Osteocyte (in vitro differentiated cells): ENCODE measurements around the gene TEC. TPM values are rescaled to one million over a fixed set of nuclear protein-coding genes. Genes with fewer than 3 reads are reported as not detected.

Experiments
- DNase-seq: peaks from one replicate; pipeline ENCODE4 v3.0.0; 2021; ENCODE audit warnings: mixed read lengths; ENCODE audit not compliant: unreplicated experiment; ENCODE audit errors: extremely low spot score
- H3K27ac Mint-ChIP-seq: one replicate; pipeline ENCODE4 v1.8.0; 2021; ENCODE audit warnings: mild to moderate bottlenecking, mixed read lengths; ENCODE audit not compliant: unreplicated experiment
- H3K27me3 Mint-ChIP-seq: one replicate; pipeline ENCODE4 v1.8.0; 2021; ENCODE audit warnings: mixed read lengths; ENCODE audit not compliant: unreplicated experiment
- H3K36me3 Mint-ChIP-seq: one replicate; pipeline ENCODE4 v1.8.0; 2021; ENCODE audit warnings: mixed read lengths; ENCODE audit not compliant: unreplicated experiment
- H3K4me1 Mint-ChIP-seq: one replicate; pipeline ENCODE4 v1.8.0; 2021; ENCODE audit warnings: mixed read lengths; ENCODE audit not compliant: unreplicated experiment
- H3K4me3 Mint-ChIP-seq: one replicate; pipeline ENCODE4 v1.8.0; 2021; ENCODE audit warnings: mild to moderate bottlenecking, moderate library complexity, mixed read lengths; ENCODE audit not compliant: unreplicated experiment
- H3K9me3 Mint-ChIP-seq: one replicate; pipeline ENCODE4 v1.8.0; 2021; ENCODE audit warnings: mixed read lengths; ENCODE audit not compliant: unreplicated experiment
- total RNA-seq: library from RNA; stranded (reverse); gene quantifications from 2 replicates; pipeline ENCODE4 v1.2.1, GENCODE V29; 2021
- TF ChIP-seq, protein P1 (sequence below): fragments of 200-600 bp; sonication (generic); IDR thresholded peaks from 2 replicates; pipeline ENCODE4 v1.5.0; 2021; ENCODE audit warnings: antibody characterized with exemption, mild to moderate bottlenecking, moderate library complexity

TEC gene
- total RNA-seq, 1 donor from 2014 or later, result not detected

- Mint-ChIP-seq H3K27me3 (peaks cover 40% of the 10 kb centered on the region), H3K27ac (no peak overlapping the region), H3K9me3 (no peaks in the 10 kb centered on the region), H3K4me3 (no peak overlapping the region), H3K36me3 (no peaks in the 10 kb centered on the region), H3K4me1 (no peaks in the 10 kb centered on the region)
- DNase-seq, result no peak
- TF ChIP-seq, protein P1, sequence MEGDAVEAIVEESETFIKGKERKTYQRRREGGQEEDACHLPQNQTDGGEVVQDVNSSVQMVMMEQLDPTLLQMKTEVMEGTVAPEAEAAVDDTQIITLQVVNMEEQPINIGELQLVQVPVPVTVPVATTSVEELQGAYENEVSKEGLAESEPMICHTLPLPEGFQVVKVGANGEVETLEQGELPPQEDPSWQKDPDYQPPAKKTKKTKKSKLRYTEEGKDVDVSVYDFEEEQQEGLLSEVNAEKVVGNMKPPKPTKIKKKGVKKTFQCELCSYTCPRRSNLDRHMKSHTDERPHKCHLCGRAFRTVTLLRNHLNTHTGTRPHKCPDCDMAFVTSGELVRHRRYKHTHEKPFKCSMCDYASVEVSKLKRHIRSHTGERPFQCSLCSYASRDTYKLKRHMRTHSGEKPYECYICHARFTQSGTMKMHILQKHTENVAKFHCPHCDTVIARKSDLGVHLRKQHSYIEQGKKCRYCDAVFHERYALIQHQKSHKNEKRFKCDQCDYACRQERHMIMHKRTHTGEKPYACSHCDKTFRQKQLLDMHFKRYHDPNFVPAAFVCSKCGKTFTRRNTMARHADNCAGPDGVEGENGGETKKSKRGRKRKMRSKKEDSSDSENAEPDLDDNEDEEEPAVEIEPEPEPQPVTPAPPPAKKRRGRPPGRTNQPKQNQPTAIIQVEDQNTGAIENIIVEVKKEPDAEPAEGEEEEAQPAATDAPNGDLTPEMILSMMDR, result no peak
Observed at GRCh38 chr4:48215977-48216376, 53.7 kb downstream of the TEC start.

DNA sequence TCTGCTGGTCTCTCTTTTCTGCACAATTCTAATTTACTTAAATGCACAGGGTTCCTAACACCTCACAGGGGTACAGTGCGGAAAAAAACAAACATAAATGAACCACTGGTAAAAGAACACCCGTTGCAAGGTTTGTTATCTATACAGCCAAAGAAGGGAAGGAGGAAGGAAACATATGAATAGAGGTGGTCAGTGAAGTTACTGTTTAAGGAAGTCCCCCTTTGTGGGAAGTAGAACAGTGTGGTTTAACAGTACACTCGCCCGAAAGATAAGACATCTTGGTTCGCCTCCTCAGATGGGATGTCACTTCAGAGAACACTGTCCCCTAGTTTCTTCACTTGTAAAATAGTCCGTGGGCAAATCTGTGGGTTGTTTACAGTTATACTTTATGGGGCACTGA is 57.5 kb downstream of the TEC start:
- Mint-ChIP-seq H3K27me3 (peaks cover 53% of the 10 kb centered on the region), H3K4me3 (no peak overlapping the region), H3K36me3 (no peaks in the 10 kb centered on the region), H3K4me1 (no peaks in the 10 kb centered on the region), H3K9me3 (no peaks in the 10 kb centered on the region), H3K27ac (no peak overlapping the region)
- DNase-seq, result no peak
- TF ChIP-seq, protein P1, result no peak

DNA sequence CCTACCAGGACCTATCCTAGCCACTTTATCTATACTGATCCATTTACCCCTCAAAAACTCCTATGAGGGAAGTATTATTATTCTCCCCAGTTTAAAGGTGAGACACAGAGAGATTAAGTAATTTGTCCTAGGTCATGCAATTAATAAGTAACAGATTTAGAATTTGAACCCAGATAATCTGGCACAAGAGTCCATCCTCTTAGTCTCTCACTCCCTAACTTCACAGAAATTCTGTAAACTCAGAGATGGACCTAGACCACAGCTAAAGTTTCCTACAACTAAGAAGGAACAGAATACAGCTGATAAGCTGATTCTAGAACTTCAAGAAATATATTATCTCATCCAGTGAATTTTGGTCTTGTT is 58.7 kb downstream of the TEC start:
- Mint-ChIP-seq H3K27ac (no peak overlapping the region), H3K4me3 (no peak overlapping the region), H3K4me1 (no peaks in the 10 kb centered on the region), H3K36me3 (no peaks in the 10 kb centered on the region), H3K9me3 (no peaks in the 10 kb centered on the region), H3K27me3 (peaks cover 49% of the 10 kb centered on the region)
- no peak for DNase-seq
- TF ChIP-seq, protein P1, result no peak

DNA sequence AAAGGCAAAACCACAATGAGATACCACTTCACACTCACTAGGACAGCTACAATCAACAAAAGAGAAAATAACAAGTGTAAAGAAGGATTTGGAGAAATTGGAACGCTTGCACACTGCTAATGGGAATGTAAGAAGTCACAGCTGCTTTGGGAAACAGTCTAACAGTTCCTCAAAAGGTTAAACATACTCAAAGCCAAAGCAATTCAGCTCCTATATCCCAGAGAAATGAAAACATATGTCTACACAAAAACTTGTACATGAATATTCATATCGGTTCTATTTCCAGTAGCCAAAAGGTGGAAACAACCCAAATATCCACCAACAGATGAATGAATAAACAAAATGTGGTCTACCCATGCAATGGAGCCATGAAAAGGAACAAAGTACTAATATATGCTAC is 64.0 kb downstream of the TEC start:
- H3K4me3 Mint-ChIP-seq, result no peak overlapping the region
- DNase-seq, result no peak
- peaks cover 44% of the 10 kb centered on the region for H3K27me3 Mint-ChIP-seq
- TF ChIP-seq, protein P1, result no peak
- H3K9me3 Mint-ChIP-seq, result no peaks in the 10 kb centered on the region
- no peaks in the 10 kb centered on the region for H3K36me3 Mint-ChIP-seq
- H3K27ac Mint-ChIP-seq, result no peak overlapping the region
- no peaks in the 10 kb centered on the region for H3K4me1 Mint-ChIP-seq

GRCh38 chr4:48205107-48205506 is 64.5 kb downstream of the TEC start:
- H3K9me3 Mint-ChIP-seq, result no peaks in the 10 kb centered on the region
- H3K4me3 Mint-ChIP-seq, result no peak overlapping the region
- H3K4me1 Mint-ChIP-seq, result no peaks in the 10 kb centered on the region
- no peaks in the 10 kb centered on the region for H3K36me3 Mint-ChIP-seq
- no peak overlapping the region for H3K27ac Mint-ChIP-seq
- DNase-seq, result no peak
- H3K27me3 Mint-ChIP-seq, result peaks cover 42% of the 10 kb centered on the region
- TF ChIP-seq, protein P1, result no peak
